Transverse colon (tissue), 4 donors: ENCODE measurements around the gene LRSAM1.

Experiments used
- CTCF ChIP-seq, 5 experiments: fragments of 200-600 bp in 3 of 5; fragments of 450-650 bp in 2 of 5; sonication (generic) in 3 of 5; IDR thresholded peaks; 1 replicate in 2 of 5; 2 replicates in 3 of 5; pipeline ENCODE4 v1.5.1; 2016 to 2017; ENCODE audit warnings: antibody characterized with exemption in 5 of 5, inconsistent platforms in 3 of 5, mild to moderate bottlenecking in 2 of 5, moderate library complexity in 1 of 5
- POLR2AphosphoS5 ChIP-seq, 3 donors: sonication (generic); formaldehyde crosslinking; IDR thresholded peaks; one replicate each; pipeline ENCODE4 v1.6.1; 2016; ENCODE audit warnings: antibody characterized with exemption in 3 of 3

DNA sequence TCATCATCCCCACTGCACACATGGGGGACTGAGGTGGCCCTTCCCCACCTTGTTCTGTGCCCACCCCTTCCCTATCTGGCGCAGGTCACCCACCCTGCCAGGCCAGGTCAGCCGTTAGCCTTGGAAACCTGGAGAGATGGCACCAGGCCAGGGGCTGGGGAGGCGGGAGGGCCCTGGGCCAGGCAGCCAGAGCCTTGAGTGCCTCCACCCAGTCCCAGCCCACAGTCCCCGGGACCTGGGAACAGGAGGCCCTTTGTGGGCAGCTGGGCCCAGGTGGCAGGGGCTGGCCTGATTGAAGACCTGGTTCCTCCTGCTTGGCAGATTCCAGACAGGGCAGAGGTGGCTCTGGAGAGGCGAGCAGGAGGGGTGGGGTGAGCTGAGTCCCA is 70.6 kb downstream of the LRSAM1 start:
- TF ChIP-seq POLR2AphosphoS5 (IDR thresholded peaks at IDR 0.05) (no peak), CTCF (IDR thresholded peaks at IDR 0.05) (no peak)
